Fibroblast of skin of right quadriceps (primary cell): ENCODE results near the gene FOXK2.
A peak's percentile ranks its signal among the peaks of the same experiment; 100 is the strongest.
"Not testable (repeated sequence)": the region's sequence is repeated elsewhere in the genome, so short reads cannot be mapped to it uniquely, and the experiment has no call there.

ENCODE experiments used
- DNase-seq: peaks from one replicate; pipeline ENCODE4 v3.0.0-alpha.2; 2013

The FOXK2 gene

DNA sequence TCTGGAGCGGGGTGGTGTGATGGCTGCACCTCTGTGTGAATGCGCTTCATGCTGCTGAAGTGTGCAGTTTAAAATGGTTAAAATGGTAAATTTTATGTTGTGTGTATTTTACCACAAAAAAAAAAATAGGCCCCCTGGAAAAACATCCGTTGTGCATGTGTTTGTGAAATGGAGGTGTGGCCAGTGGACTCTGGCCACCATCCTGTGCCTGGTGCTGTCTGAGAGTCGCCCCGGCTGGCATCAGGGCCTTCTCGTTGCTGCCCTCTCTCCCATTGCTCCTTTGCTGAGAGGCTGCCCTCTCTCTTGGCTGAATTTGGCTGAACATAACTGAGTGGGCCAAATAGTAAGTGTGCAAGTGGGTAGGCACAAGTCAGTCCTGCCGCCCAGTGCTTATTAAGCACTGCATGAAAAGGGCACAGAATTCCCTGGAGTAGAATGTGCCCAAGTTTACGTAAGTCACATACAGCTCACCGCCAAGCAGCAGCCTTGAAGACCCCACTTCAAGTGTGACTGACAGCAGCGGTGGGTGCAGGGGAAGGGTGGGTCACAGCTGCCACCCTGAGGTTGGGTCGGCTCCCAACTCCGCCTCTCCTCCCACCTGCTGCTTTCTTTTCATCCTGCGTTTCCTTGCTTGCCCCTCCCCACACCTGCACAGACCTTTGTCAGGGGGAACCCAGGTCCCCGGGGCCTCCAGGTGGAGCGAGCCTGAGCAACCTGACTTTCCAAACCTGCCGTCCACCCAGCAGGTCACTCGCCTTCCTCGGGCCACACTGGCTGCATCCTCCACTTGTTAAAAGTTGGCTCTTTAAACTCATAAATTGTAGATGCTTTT is 46.8 kb downstream of the FOXK2 start:
- DNase-seq = no peak

DNA sequence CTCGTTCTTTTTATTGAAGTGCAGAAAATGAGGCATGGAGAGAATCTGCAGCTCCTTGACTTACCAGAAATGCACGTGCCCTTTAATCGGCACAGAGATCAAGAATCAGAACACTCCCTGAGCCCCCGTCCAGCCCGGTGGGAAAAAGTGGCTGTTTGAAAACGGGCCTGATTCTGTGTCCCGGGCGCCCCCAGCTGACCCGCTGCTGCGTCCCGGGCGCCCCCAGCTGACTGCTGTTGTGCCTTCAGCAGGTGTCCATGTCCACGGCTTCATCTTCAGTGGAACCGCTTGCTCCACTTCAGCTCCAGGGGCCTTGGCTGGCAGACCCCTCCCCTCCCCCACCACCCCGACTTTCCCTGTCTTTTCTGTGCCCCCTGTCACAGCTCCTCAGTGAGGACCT is 47.8 kb downstream of the FOXK2 start:
- DNase-seq = no peak

DNA sequence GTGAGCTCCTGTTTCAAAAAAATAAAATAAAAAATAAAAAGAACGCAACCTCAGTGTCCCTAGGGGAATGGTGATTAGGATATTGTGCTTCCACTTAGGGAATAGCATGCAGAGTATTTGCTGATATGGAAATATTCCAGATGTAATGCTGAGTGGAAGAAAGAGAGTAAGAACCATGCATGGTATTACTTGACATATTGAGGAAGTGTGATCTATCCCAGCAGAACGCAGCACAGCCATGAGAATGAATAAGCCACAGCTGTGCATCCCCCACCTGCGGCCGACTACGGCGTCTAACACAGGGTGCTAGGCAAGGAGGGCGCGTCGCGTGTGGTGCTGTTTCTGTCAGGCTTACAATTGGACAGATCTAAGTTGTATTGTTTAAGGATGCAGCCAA is 49.5 kb downstream of the FOXK2 start:
- no peak for DNase-seq

DNA sequence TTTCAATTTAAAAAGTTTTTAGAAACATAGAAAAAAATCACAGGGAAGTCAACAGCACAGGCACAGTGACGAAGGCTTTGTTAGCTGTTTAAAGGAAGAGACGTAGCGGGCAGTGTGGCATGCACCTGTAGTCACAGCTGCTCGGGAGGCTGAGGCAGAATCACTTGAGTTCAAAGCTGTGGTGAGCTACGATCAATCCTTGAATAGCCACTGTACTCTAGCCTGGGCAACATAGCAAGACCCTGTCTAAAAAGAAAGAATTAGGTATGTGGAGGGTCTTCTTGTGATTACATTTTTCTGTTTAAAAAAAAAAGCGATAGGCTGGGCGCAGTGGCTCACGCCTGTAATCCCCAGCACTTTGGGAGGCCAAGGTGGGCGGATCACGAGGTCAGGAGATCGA is 50.1 kb downstream of the FOXK2 start:
- DNase-seq = no peak

DNA sequence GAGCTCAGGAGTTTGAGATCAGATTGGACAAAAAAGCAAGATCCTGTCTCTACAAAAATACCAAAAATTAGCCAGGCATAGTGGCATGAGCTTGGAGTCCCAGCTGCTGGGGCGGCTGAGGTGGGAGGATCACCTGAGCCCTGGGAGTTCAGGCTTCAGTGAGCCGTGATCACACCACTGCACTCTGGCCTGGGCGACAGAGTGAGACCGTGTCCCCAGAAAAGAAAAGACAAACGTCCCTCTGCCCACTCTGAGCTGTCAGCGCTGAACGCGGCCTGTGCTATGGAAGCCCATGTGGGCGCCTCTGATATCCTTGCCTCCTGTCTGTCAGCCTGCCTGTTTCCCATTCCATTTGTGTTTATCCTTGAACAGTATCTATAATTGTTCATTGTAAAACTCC is 50.7 kb downstream of the FOXK2 start:
- no peak for DNase-seq

DNA sequence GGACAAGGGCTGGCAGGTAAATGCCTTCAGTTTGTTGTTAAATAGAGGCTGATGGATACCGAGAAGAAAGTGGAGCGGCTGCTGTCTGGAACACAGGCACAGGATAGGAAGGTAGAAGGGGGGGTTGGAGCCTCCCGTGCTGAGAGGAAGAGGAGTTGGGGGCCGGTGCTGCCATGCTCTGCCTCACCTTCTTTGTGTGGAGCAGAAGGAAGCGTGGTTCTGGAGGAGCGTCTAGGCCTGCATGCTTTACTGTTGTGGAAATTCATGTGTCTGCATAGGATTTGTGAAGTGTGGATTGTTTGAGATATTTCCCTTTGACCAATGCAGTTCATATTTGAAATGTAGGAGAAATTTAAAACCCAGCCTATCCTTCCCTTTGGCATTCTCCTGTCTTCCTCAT is 52.3 kb downstream of the FOXK2 start:
- DNase-seq = no peak

DNA sequence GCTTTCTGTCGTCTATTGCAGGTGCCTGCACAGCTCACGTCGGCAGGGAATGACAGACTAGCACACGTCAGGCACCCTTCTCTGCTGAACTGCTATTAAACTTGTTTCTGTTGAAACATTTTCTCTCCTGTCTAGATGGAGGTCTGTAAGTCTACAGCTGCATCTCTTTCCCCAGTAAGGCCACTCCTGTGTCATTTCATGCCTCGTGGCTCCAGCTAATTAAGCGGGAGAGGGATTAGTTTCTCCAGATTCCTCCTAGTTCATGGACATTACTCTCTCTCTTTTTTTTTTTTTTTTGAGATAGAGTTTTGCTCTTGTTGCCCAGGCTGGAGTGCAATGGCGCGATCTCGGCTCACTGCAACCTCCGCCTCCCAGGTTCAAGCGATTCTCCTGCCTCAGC is 54.5 kb downstream of the FOXK2 start:
- no peak for DNase-seq

DNA sequence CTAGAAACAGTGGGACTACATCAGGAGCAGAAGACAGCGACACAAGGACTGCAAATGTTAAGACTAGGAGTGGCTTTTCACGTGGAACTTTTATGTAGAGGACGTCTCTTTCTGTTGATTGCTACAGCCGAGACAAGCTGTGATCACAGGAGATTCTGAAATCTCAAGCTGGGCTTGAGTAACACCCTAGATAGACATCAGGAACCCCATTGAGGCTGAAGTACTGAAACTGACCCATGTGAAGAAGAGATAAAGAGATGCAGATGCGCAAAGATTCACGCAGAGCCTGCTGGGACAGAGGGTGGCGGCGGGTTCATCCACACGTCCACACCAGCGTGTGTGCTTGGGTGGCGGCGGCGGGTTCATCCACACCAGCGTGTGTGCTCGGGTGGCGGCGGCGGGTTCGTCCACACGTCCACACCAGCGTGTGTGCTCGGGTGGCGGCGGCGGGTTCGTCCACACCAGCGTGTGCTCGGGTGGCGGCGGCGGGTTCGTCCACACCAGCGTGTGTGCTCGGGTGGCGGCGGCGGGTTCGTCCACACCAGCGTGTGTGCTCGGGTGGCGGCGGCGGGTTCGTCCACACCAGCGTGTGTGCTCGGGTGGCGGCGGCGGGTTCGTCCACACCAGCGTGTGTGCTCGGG is 56.2 kb downstream of the FOXK2 start:
- DNase-seq = not testable (repeated sequence)

DNA sequence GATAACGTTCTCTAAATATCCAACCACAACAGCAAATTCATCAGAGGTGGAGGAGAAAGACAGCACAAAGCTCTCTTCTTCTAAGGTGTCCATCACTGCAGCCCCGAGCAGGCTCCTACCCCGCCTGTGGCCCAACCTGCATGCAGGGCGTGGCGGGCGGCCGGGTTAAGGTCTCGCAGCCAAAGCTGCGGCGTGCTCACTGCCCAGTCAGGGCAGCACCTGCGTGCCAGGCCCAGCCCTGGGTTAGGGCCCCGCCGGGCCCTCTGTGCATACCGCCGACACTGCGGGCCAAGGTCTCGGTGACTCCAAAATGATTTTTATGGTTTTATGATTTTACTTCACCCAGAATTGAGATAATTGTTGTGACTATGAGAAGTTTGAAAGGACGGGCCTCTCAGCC is 57.8 kb downstream of the FOXK2 start:
- no peak for DNase-seq

DNA sequence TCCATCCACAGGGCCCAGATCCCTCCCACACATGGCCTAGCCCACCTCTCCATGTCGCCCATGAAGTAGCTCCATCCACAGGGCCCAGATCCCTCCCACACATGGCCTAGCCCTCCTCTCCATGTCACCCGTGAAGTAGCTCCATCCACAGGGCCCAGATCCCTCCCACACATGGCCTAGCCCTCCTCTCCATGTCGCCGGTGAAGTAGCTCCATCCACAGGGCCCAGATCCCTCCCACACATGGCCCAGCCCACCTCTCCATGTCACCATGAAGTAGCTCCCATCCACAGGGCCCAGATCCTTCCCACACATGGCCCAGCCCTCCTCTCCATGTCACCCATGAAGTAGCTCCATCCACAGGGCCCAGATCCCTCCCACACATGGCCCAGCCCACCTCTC is 60.4 kb downstream of the FOXK2 start:
- DNase-seq = not testable (repeated sequence)

DNA sequence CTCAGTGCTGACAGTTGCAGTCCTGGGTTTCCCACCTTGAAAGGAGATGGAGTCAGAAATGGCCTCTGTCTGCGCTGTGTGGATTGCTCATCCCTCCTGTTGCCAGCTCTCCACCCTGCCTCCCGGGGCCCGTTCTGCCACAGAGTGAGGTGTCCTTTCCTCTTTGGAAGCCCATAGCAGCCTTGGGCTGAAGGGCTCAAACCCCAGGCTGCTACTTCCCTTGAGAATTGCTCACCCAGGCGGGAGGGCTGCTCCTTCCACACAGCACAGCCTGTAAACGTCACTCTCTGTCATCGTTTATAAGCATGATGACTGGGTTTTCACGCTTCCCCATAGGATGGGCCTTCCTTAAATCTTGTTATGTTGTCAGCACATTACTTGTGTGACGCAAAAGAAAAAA is 62.7 kb downstream of the FOXK2 start:
- peak; percentile 37 for DNase-seq

DNA sequence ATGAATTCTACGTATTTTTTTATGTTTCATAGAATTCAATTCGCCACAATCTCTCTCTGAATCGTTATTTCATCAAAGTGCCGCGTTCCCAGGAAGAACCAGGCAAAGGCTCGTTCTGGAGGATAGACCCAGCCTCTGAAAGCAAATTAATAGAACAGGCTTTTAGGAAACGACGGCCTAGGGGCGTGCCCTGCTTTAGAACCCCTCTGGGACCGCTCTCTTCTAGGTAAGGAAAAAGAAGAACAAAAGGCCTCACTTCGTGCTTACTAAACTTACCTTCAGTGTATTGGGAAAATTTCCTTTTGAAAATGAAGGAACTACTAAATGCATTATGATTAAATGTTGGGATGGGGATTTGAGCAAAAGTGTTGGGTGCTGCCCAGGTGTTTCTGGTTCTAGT is 63.2 kb downstream of the FOXK2 start:
- no peak for DNase-seq

DNA sequence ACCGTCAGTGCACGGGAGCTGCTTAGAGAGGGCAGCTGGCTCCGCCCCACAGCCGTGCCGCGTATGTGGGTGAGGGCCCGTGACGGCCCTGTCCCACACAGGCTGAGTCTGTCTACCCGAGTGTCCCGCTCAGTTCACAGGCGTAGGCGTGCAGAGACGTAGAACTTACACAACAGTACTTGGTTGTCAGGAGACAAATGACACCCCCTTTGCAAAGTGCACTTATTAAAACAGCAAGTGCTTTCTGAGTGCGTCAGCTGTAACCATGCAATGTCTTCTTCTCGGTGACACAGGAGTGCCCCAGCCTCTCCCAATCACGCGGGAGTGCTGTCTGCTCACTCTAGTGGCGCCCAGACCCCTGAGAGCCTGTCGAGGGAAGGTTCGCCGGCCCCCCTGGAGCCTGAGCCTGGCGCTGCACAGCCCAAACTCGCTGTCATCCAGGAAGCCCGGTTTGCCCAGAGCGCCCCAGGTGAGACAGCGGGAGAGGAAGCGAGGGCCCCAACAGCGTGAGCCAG is 64.2 kb downstream of the FOXK2 start:
- DNase-seq = no peak

DNA sequence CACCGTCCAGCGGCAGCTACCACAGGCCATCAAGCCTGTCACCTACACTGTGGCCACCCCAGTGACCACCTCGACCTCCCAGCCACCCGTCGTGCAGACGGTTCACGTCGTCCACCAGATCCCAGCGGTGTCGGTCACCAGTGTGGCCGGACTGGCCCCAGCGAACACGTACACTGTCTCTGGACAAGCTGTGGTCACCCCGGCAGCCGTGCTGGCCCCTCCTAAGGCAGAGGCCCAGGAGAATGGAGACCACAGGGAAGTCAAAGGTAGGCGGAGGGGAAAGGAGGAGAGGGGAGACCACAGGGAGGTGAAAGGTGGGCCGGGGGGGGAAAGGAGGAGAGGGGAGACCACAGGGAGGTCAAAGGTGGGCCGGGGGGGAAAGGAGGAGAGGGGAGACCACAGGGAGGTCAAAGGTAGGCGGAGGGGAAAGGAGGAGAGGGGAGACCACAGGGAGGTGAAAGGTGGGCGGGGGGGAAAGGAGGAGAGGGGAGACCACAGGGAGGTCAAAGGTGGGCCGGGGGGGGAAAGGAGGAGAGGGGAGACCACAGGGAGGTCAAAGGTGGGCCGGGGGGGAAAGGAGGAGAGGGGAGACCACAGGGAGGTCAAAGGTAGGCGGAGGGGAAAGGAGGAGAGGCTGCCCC is 66.5 kb downstream of the FOXK2 start:
- DNase-seq = not testable (repeated sequence)

DNA sequence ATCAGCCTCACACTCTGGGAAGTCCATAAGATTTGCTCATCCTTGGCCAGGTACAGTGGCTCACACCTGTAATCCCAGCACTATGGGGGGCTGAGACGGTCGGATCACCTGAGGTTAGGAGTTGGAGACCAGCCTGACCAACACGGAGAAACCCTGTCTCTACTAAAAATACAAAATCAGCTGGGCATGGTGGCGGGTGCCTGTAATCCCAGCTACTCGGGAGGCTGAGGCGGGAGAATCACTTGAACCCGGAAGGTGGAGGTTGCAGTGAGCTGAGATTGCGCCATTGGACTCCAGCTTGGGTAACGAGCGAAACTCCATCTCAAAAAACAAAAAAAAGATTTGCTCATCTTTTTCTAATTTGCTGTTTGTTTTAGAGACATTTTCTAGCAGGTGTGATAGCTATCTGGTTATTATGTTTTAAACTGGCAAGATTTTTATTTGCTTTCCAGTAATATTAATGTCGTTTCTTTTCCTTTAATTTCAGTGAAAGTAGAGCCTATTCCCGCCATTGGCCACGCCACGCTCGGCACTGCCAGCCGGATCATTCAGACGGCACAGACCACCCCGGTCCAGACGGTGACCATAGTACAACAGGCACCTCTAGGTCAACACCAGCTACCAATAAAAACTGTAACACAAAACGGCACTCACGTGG is 67.2 kb downstream of the FOXK2 start:
- no peak for DNase-seq

DNA sequence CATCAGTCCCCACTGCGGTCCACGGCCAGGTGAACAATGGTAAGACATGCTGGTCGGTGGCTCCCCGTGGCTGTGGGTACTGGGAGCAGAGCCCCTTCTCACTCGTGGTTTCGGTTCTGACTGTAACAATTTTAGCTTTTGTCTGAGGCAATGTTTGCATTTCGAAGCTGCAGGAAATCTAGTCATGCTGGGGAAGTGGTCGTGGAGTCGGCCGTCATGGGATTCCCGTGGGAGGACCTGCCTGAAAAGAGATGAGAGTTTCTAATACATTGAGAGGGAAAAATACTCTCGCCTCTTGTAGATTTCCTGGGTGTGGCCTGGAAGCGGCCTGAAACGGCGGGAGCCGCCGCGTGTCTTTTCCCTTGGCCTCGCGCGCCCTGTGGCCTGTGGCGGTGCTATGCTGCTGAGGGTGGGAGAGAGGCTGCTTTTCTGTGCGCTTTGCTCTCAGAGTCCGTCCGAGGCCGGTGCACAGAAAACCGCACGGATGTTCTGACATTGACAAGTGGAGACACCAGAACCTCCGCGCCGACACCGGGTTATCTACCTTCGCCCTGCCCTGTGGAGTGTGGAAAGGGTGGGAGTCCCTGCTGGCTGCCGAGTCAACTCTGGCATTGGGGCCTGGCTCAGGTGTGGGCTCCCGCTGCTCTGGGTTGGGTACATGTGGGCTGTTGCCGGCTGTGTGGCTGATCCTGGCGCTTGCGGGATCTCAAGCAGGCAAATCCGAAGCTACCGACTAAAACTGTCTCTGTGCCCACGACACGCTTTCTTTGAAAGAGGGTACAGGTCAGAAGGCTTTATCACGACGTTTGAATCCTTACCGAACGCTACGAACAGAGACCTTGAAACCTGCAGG is 67.9 kb downstream of the FOXK2 start:
- DNase-seq = no peak

DNA sequence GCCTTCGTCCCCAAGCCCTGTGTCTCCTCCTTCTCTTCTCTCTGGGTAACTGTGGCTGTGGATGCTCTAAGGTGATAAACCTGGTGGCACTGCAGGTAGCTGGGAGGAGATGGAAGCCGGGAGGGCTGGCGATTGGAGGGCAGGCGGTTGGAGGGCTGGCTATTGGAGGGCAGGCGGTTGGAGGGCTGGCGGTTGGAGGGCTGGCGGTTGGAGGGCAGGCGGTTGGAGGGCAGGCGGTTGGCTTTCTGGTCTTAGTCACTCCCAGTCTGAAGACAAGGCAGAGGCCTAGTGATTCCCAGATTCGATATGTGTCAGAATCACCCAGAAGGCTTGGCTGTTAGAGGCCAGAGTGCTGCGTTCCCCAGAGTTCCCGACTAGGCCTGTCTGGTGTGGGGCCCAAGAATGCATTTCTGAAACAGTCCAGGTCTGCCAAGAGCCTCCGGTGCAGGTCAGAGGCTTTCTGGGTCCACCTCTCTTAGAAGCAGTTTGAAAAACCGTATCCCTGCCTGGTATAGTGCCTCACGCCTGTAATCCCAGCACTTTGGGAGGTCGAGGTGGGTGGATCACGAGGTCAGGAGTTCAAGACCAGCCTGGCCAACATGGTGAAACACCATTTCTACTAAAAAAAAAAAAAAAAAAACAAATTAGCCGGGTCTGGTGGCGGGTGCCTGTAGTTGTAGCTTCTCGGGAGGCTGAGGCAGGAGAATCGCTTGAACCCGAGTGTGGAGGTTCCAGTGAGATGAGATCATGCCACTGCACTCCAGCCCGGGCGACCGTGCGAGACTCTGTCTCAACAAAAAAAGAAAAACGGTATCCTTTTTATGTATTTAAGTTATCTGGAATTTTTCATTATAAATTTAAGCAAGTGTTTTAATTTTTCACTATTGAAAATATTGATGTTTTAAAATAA is 69.0 kb downstream of the FOXK2 start:
- DNase-seq = no peak

DNA sequence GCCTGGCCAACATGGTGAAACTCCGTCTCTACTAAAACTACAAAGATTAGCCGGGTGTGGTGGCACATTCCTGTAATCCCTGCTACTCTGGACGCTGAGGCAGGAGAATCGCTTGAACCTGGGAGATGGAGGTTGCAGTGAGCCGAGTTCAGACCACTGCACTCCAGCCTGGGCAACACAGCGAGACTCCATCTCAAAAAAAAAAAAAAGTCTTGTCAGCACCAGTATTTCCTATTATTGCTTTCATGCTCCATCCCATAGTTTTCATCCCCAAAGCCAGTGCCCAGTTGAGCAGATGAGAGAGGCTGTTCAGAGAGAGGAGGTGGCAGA is 70.3 kb downstream of the FOXK2 start:
- DNase-seq = no peak

DNA sequence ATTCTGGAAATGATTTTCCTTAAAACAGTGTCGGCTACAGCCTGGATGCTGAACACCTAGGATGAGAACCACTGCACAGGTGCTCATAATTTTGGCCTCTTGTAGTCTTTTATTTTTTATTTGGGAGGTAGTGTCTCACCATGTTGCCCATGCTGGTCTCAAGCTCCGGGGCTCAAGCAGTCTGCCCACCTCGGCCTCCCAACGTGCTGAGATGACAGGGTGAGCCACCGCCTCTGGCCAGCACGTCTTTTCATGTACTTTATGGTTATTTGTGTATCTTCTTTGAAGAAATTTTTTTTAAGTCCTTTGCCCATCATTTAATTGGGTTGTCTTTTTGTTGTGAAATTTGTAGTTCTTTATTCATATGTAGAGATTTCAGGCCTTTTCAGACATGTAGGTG is 70.7 kb downstream of the FOXK2 start:
- no peak for DNase-seq

DNA sequence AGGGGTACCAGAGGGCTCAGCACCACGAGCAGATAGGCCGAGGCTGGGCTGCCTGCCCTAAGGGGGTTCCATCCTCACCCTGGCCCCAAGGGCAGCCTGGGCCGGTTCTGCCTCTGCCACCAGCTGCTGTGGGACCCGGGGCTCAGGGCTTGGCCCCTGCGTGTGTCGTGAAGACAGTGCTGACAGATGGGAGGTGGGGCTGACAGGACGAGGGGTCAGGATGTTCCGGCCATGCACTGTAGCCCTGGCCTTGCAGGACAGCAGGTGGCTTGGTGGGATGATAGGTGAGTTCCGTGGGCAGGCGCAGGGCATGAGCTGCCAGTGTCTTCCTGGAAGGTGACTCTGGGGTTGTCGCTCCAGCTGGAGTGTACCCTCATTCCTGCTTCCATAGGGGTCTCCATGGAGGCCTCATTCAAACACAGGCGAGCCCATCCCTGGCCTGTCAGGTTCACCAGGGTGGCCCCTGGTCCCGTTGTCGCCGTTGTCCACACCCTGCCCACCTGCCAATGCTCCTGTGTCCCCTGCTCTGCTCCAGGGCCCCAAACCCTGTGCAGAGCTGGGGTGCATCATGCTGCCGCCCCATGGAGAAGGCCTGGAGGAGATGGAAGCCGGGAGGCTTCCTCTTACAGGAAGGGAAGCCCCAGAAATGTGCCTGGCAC is 71.5 kb downstream of the FOXK2 start:
- DNase-seq = no peak

DNA sequence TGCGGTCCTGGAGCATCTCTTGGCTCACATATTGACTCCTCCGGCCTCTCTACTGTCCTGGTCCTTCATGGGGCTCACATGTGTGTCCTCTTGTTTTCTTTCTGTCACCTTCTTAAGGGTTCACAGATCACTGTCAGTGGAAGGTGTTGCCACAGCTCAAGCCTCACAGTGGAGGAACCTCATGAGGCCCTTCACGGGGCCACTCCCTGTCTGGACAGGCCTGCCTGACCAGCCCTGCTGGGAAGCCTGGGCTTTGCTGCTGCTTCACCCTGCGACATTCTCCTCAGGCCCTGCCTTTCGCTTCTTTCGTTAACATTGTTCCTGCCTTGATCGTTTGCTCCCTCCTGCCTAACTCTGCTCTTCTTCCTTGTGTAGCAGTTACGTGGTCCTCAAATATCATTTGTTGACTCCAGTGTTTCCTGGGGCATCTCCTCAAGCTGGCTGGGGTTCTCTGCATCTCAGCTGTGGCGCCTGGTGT is 72.8 kb downstream of the FOXK2 start:
- no peak for DNase-seq
